Right lobe of liver (tissue), 4 donors: ENCODE results near the gene ARIH2.

Experiments used
- CTCF ChIP-seq, 4 donors: fragments of 200-600 bp in 3 of 4; fragments of 450-650 bp in 1 of 4; IDR thresholded peaks; one replicate each; pipeline versions ENCODE4 v1.5.1 to v1.8.0; 2016 to 2022; ENCODE audit warnings: antibody characterized with exemption in 4 of 4, mild to moderate bottlenecking in 2 of 4
- POLR2A ChIP-seq: fragments of 450-650 bp; IDR thresholded peaks from one replicate; pipeline ENCODE4 v1.6.1; 2017; ENCODE audit warnings: antibody characterized with exemption, mild to moderate bottlenecking
- donor health status: DM: no; HTN: no; CAD: no.
- donor health status: DM: no; HTN: no; CAD: no.
- donor health status: DM: no; HTN: yes; CAD: no.

DNA sequence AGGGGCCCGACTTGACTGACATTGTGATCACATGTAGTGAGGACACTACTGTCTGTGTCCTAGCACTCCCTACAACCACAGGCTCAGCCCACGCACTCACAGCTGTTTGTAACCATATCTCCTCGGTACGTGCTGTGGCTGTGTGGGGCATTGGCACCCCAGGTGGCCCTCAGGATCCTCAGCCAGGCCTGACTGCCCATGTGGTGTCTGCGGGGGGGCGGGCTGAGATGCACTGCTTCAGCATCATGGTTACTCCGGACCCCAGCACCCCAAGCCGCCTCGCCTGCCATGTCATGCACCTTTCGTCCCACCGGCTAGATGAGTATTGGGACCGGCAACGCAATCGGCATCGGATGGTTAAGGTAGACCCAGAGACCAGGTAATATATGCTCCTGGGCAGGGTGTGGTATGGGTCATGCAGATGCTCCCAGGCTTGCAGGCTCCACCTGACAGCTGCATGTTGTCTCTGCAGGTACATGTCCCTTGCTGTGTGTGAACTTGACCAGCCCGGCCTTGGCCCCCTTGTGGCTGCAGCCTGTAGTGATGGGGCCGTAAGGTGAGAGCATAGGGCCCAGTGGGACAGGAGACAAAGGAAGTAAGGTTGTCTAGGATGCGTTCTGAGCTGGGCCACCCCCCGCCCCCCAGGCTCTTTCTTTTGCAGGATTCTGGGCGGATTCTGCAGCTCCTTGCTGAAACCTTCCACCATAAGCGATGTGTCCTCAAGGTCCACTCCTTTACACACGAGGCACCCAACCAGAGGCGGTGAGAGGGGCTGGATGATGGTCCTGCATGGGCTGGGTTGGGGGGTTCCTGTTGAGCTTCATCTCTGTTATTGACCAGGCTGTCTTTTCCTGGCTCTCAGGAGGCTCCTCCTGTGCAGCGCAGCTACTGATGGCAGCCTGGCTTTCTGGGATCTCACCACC, 95.4 kb downstream of the ARIH2 start:
- TF ChIP-seq POLR2A (no peak), CTCF (IDR thresholded peaks at IDR 0.05) (peak; percentile 49 to 56 (median 53))
